GM21360 (cell line): ENCODE results near the gene ATP2C2.
"Not testable (repeated sequence)": the region's sequence is repeated elsewhere in the genome, so short reads cannot be mapped to it uniquely, and the experiment has no call there.

ENCODE experiments used
- ATAC-seq: cut with Tn5 transposase; IDR thresholded peaks from one replicate; pipeline ENCODE4 v1.9.1; 2021; ENCODE audit warnings: mild to moderate bottlenecking, moderate library complexity; ENCODE audit not compliant: unreplicated experiment

The ATP2C2 gene

DNA sequence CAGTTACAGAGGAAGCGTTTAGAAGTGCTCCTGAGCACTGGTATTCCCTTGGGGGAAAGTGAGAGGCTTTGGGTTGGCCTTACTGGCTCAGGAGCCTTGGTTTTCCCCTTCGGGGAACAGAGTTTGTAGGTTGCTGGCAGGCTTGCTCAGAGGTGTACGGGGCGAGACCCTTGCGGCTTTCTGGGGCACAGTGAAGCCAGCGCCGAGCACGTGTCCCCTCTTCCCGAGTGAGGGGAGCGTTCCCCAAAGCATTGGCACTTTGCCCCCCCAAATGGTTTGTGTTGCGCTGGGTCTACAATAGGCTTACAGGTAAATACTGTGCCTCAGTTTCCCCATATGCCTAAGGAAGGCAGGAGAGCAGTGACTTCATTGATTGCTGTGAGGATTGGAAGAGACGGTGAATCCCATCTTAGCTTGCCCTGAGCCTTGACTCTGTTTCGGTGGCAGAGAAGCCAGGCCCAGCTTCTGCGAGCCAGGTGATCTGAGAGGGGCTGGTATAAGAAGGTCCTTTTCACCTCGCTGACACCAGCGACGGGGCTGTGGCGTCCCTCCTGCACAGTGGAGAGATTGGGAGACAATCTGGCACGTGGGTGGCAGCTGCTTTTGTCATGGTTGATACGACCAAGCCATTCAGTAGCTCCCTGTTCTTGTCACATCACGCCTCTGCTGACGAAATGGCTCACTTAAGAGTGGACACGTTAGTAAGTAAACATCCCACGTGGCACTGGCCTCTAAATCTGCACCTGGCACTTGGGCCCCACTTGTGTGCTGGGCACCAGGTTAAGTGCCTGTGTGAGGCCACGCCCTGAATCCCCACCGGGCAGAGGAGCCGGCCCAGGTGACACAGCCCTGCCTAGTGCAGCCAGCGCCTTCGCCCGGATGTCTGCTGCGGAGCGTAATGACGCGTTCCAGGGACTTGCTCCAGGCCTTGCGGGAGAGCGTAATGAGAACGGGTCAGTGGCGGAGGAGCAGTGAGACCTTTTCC lies 81.1 kb downstream of the ATP2C2 start:
- no peak for ATAC-seq

DNA sequence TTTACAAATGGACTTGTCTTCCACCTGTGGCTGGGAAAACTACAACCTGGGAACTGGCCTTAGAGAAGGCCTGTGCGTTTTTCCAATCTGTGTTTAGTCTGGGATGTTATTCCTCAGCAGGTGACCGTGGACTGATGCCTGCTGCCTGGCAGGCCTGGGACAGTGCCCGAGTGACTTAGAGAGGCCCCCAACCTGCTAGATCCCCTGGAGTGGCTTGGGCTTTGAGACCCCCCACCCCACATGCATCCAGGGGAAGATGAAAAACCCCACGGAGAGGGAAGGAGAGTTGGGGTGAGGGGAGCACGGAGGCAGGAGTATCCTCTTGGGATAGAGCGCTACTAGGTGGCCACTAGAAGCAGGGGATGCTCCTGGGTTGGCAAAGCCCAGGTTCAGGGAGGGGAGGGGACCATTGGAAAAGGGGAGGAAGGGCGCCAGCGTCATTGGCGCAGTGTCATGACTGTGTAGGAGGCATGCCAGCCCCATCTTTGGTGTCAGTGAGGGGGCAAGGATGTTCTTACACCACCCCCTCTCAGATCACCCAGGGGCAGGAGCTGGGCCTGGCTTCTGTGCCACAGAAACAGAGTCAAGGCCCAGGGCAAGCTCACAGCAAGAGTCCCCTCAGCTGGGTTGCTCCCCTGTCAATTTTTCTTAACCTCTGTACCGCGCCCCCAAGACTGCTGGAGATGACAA lies 82.0 kb downstream of the ATP2C2 start:
- no peak for ATAC-seq

DNA sequence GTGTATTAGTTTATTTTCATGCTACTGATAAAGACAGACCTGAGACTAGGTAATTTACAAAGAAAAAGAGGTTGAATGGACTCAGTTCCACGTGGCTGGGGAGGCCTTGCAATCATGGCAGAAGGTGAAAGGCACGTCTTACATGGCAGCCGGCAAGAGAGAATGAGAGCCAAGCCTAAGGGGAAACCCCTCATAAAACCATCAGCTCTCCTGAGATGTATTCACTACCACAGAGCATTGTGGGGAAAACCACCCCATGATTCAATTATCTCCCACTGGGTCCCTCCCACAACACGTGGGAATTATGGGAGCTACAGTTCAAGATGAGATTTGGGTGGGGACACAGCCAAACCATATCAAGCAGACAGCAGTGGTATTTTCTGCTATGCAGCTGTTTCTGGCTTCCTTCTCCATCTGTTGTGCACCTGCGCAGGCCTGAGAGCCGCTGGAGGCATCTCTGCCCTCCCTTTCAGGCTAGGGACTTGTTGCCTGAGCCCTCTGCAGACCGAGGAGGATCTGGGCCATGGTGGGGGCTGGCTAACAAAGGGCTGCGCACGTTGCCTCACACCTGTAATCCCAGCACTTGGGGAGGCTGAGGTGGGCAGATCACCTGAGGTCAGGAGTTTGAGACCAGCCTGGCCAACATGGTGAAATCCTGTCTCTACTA lies 82.8 kb downstream of the ATP2C2 start:
- not testable (repeated sequence) for ATAC-seq

DNA sequence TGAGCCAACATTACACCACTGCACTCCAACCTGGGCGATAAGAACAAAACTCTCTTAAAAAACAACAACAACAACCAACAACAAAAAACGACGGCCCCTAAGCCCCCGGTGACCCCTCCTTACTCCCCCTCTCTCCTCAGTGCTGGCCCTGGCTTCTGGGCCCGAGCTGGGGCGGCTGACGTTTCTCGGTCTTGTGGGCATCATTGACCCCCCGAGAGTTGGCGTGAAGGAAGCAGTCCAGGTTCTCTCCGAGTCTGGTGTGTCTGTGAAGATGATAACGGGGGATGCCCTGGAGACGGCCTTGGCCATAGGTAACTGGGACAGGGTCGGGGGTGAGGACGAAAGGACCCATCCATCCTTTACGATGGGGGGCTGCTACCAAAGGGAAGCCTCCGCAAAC lies 83.4 kb downstream of the ATP2C2 start:
- no peak for ATAC-seq

GRCh38 chr16:84453061-84453752 lies 84.9 kb downstream of the ATP2C2 start:
- ATAC-seq = no peak

DNA sequence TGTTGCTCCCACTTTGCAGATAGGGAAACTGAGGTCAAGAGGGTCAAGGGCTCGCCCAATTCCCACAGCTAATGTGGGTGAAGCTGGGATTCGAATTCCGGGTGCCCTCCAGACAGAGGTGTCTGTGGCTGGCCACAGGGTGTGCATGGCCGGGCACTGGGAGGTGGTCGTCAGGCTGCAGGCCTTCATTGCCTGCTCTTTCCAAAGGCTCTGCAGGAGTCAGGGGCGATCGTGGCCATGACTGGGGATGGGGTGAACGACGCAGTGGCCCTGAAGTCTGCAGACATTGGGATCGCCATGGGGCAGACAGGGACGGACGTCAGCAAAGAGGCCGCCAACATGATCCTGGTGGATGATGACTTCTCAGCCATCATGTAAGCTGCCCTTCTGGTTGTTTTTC lies 86.3 kb downstream of the ATP2C2 start:
- no peak for ATAC-seq

DNA sequence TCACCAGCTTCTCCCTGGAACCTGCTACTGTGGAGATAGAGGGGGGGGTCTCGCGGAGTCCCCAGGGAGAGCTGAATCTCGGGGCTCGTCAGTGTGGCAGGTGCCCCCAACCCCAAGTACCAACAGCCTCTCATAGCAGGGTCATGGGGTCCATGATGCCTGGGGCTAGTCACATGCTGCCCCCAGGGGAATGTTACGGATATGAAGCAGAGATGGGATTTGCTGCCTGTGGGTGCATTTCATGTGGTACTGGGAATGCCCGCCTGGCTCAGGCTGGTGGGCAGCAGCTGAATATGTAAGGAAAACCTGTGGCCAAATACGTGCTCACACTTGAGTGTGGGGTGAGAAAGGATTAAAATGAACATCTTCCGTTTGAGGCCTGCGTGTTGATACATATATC lies 86.7 kb downstream of the ATP2C2 start:
- no peak for ATAC-seq

- no peak for ATAC-seq
Observed at GRCh38 chr16:84458606-84459532, 90.5 kb downstream of the ATP2C2 start.

GRCh38 chr16:84459533-84459894 lies 91.2 kb downstream of the ATP2C2 start:
- no peak for ATAC-seq

DNA sequence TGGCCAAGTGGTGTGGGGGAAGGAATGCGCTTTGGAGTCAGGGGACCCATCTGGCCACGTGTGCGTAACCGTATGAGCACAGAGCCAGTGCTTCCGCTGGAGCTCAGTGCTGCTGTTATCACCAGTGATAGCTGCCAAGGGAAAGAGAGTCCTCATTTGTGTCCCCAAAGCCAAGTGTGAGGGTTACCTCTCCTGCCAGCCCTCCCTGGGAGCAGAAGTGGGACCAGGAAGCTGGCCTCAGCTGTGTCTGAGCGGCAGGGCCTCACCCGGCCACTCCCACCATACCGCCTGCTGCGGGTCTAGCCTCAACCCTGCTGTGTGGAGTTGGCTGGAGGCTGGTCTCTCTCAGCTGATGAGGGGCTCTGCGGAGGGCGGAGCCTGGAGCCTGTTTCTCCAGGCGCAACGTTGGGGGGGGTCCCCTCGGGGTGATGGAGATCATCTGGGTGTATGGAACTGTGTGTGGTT lies 91.6 kb downstream of the ATP2C2 start:
- no peak for ATAC-seq

GRCh38 chr16:84460406-84461028 lies 92.2 kb downstream of the ATP2C2 start:
- no peak for ATAC-seq

- no peak for ATAC-seq
Observed at GRCh38 chr16:84461029-84461412, 92.7 kb downstream of the ATP2C2 start.

DNA sequence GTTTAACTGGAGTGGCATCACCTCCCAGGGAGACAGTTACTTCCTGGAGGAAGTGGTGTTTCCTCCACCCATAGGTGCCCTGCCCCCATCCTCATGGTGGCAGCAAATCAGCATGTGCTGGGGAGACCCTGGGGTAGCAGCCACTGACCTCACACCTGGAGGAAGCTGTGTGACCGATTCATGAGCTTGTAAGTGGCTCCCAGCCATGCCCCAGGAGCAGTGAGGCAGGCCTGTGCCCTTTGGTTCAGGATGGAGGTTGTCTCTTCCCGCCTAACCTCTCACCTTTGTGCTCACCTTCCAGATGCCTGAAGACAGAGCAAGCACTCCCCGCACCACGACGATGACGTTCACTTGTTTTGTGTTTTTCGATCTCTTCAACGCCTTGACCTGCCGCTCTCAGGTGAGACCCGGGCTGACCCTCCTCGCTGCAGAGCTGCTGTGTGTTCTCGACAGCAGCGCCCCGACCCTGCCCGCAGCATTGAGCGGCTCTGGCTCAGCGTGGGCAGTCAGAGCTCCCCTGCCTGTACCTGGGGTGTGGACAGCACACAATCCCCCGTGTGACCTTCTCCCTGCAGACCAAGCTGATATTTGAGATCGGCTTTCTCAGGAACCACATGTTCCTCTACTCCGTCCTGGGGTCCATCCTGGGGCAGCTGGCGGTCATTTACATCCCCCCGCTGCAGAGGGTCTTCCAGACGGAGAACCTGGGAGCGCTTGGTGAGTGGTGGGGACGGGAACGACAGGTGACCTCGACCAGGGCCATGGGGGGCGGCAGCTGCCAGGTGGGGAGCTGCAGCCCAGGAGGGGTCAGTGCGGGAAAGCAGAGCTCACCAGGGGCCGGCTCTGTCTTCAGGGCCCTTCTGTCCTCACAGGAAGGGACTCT lies 93.3 kb downstream of the ATP2C2 start:
- no peak for ATAC-seq

DNA sequence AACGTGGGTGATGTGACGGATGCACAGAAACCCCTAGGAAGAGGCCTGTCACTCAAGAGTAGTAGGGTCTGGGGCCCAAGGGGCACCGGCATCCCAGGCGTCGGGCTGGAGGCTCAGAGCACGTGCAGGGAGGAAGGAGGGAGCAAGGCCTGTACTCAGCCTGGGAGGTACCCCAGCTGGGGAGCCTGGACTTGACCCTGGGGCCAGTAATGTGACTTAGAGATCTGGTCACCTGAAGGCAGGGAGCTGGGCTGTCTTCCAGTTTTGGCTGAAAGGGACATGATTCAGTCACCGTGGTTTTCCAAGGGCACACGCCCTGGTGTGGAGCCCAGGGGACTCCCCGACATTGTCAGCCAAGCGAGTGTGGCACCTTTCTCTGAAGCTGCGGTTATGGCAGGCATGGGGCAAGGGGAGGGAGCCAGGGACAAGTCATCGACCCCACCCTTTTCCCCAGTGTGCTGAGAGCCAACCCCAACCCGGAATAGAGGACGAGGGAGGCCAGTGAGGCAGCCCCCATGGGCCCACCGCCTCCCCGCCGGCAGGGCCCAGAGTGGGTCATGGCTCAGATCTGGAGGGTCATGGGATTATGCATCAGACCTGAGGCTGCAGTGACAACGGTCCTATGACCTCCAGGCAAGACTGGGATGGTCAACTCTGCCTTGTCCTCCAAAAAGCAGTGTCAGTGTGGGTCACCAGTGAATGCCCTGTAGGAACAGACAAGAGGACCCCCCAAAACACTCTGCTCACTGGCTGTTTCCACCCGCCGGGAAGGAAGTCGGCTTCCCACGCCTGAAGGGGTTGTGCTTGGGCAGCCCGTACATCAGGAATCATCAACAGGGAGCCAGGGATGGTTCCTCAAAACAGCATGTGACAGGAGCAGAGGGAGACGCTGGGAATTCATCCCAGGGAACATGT lies 94.2 kb downstream of the ATP2C2 start:
- no peak for ATAC-seq

DNA sequence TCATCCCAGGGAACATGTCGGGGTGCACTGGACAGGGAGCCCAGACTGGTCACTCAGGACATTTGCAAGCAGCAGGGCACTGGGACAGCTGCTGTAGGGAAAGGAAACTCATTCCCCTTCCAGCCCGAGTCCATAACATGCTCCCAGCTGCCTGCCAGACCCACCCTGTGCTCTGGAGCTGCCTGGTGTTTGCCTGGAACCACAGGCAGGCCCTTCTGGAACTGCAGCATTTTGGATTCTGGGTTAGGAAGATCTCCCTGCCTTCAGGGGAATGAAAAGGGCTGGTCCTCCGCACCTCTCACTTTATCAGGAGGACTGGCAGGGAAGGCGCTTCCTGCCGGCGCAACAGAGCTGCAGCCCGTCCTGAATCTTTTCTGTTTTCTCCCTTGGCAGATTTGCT lies 94.9 kb downstream of the ATP2C2 start:
- ATAC-seq = no peak

GRCh38 chr16:84464116-84464515 lies 95.8 kb downstream of the ATP2C2 start:
- no peak for ATAC-seq

GRCh38 chr16:84465154-84465553 lies 96.8 kb downstream of the ATP2C2 start:
- ATAC-seq = no peak
